ENCODE results near the gene ODAPH.

The ODAPH gene

GRCh38 chr4:75555294-75556164, at the start of gene ODAPH:
Gene ODAPH, plus strand, starts transcription at chr4:75556066. Its CDS starts 17 bp downstream, at chr4:75556083.
- TF ChIP-seq EGR1 (IDR thresholded peaks at IDR 0.05): no peak
- no peak for TF ChIP-seq EP300 (IDR thresholded peaks at IDR 0.05; ENCODE audit: borderline replicate concordance)
- no peak for TF ChIP-seq FOXM1 (IDR thresholded peaks at IDR 0.05; ENCODE audit: borderline replicate concordance, low read depth)
- no peak for TF ChIP-seq CREB1 (IDR thresholded peaks at IDR 0.05; ENCODE audit: low read depth)
- TF ChIP-seq TAF1 (IDR thresholded peaks at IDR 0.05; ENCODE audit: low read depth): no peak
- TF ChIP-seq YY1 (IDR thresholded peaks at IDR 0.05; ENCODE audit: low read depth): no peak
- TF ChIP-seq CEBPB (IDR thresholded peaks at IDR 0.05): no peak
- TF ChIP-seq ZBTB7A (IDR thresholded peaks at IDR 0.05; ENCODE audit: low read depth): no peak
- no peak for TF ChIP-seq USF1 (IDR thresholded peaks at IDR 0.05)
- TF ChIP-seq MAX (IDR thresholded peaks at IDR 0.05): no peak
- no peak for TF ChIP-seq NFIC (IDR thresholded peaks at IDR 0.05)

- TF ChIP-seq YY1 (IDR thresholded peaks at IDR 0.05; ENCODE audit: low read depth) (no peak), TEAD4 (IDR thresholded peaks at IDR 0.05) (no peak), REST (IDR thresholded peaks at IDR 0.05; ENCODE audit: low read depth) (no peak)
Measured at GRCh38 chr4:75511841-75512240, 44.0 kb upstream of the ODAPH start.

GRCh38 chr4:75512386-75513211, 43.3 kb upstream of the ODAPH start:
- TF ChIP-seq TAF1 (IDR thresholded peaks at IDR 0.05; ENCODE audit: low read depth) (no peak), EP300 (IDR thresholded peaks at IDR 0.05; ENCODE audit: borderline replicate concordance) (no peak), TEAD4 (IDR thresholded peaks at IDR 0.05) (no peak), NFIC (IDR thresholded peaks at IDR 0.05) (no peak), RAD21 (IDR thresholded peaks at IDR 0.05; ENCODE audit: low read depth) (no peak), TCF12 (IDR thresholded peaks at IDR 0.05; ENCODE audit: low read depth) (no peak), CEBPB (IDR thresholded peaks at IDR 0.05) (no peak), REST (IDR thresholded peaks at IDR 0.05; ENCODE audit: low read depth) (no peak), CREB1 (IDR thresholded peaks at IDR 0.05; ENCODE audit: low read depth) (no peak), EGR1 (IDR thresholded peaks at IDR 0.05) (no peak), USF1 (IDR thresholded peaks at IDR 0.05) (no peak), YY1 (IDR thresholded peaks at IDR 0.05; ENCODE audit: low read depth) (no peak), MAX (IDR thresholded peaks at IDR 0.05) (no peak), FOXM1 (IDR thresholded peaks at IDR 0.05; ENCODE audit: borderline replicate concordance, low read depth) (no peak), ZBTB7A (IDR thresholded peaks at IDR 0.05; ENCODE audit: low read depth) (no peak)

- TF ChIP-seq FOXM1 (IDR thresholded peaks at IDR 0.05; ENCODE audit: borderline replicate concordance, low read depth): no peak
- TF ChIP-seq EP300 (IDR thresholded peaks at IDR 0.05; ENCODE audit: borderline replicate concordance): no peak
- no peak for TF ChIP-seq TAF1 (IDR thresholded peaks at IDR 0.05; ENCODE audit: low read depth)
- no peak; the same call in 1 of the 2 replicates for TF ChIP-seq TCF12 (IDR thresholded peaks at IDR 0.05; ENCODE audit: low read depth)
- no peak for TF ChIP-seq CREB1 (IDR thresholded peaks at IDR 0.05; ENCODE audit: low read depth)
- no peak; the same call in 1 of the 2 replicates for TF ChIP-seq MAX (IDR thresholded peaks at IDR 0.05)
- TF ChIP-seq USF1 (IDR thresholded peaks at IDR 0.05): no peak
- TF ChIP-seq RAD21 (IDR thresholded peaks at IDR 0.05; ENCODE audit: low read depth): no peak
- no peak for TF ChIP-seq REST (IDR thresholded peaks at IDR 0.05; ENCODE audit: low read depth)
- no peak for TF ChIP-seq NFIC (IDR thresholded peaks at IDR 0.05)
- TF ChIP-seq YY1 (IDR thresholded peaks at IDR 0.05; ENCODE audit: low read depth): no peak
- no peak for TF ChIP-seq CEBPB (IDR thresholded peaks at IDR 0.05)
- TF ChIP-seq TEAD4 (IDR thresholded peaks at IDR 0.05): no peak
- no peak for TF ChIP-seq EGR1 (IDR thresholded peaks at IDR 0.05)
- no peak for TF ChIP-seq ZBTB7A (IDR thresholded peaks at IDR 0.05; ENCODE audit: low read depth)
Measured at GRCh38 chr4:75513526-75514130, 42.2 kb upstream of the ODAPH start.

All from Ishikawa (cell line).